ENCODE data around the gene B3GLCT. TPM values are rescaled to one million over a fixed set of nuclear protein-coding genes. Genes with fewer than 3 reads are reported as not detected.
A peak's percentile ranks its signal among the peaks of the same experiment; 100 is the strongest.

The B3GLCT gene
- total and polyA plus RNA-seq, 4 donors: 0.88 to 8.3 (median 4.9) TPM

GRCh38 chr13:31196992-31197391 lies 2.8 kb upstream of the B3GLCT start:
- no peaks in the 10 kb centered on the region for H3K4me1 ChIP-seq (ENCODE audit: control insufficient read depth in 1 of 2, insufficient read depth in 2 of 2, low read length in 2 of 2)
- no peaks in the 10 kb centered on the region for H3K27me3 ChIP-seq (ENCODE audit: control insufficient read depth in 1 of 2, insufficient read depth in 2 of 2, low read length in 1 of 2)
- 86 to 94% methylated on average over 6 of the region's 6 CpGs for WGBS, 2 donors
- no peaks in the 10 kb centered on the region for H3K9me3 ChIP-seq (ENCODE audit: control insufficient read depth, low read length)
- H3K36me3 ChIP-seq (ENCODE audit: control insufficient read depth in 1 of 2, insufficient read depth in 2 of 2, low read length in 1 of 2): no peaks in the 10 kb centered on the region
- H3K4me3 ChIP-seq (ENCODE audit: low read length in 2 of 2): no peak overlapping the region
- intact Hi-C loops (cut with DNase I): no loop called here
- no peak for ATAC-seq (ENCODE audit: low FRiP score)
- no peak for DNase-seq
- no peak overlapping the region for H3K27ac ChIP-seq (ENCODE audit: low read depth in 1 of 2, low read length in 2 of 2)

- Histone ChIP-seq H3K4me1 (ENCODE audit: control insufficient read depth in 1 of 2, insufficient read depth in 2 of 2, low read length in 2 of 2) (no peaks in the 10 kb centered on the region), H3K36me3 (ENCODE audit: control insufficient read depth in 1 of 2, insufficient read depth in 2 of 2, low read length in 1 of 2) (no peaks in the 10 kb centered on the region), H3K27me3 (ENCODE audit: control insufficient read depth in 1 of 2, insufficient read depth in 2 of 2, low read length in 1 of 2) (no peaks in the 10 kb centered on the region), H3K27ac (ENCODE audit: low read depth in 1 of 2, low read length in 2 of 2) (no peak overlapping the region), H3K9me3 (ENCODE audit: control insufficient read depth, low read length) (no peaks in the 10 kb centered on the region), H3K4me3 (ENCODE audit: low read length in 2 of 2) (no peak overlapping the region)
- DNase-seq: no peak
- ATAC-seq (ENCODE audit: low FRiP score): no peak
- intact Hi-C loops (cut with DNase I): no loop called here
- WGBS, 2 donors: 94 to 95% methylated on average over 3 of the region's 3 CpGs
Measured at GRCh38 chr13:31198519-31198918, 1.3 kb upstream of the B3GLCT start.

- DNase-seq: no peak
- WGBS, 2 donors: 11 to 31% methylated on average over 6 to 15 of the region's 15 CpGs
- peak overlapping the region in 1 of 2 donors; percentile 91 for H3K4me3 ChIP-seq (ENCODE audit: low read length in 2 of 2)
- H3K9me3 ChIP-seq (ENCODE audit: control insufficient read depth, low read length): no peaks in the 10 kb centered on the region
- no peak overlapping the region for H3K27ac ChIP-seq (ENCODE audit: low read depth in 1 of 2, low read length in 2 of 2)
- intact Hi-C loops (cut with DNase I): no loop called here
- H3K4me1 ChIP-seq (ENCODE audit: control insufficient read depth in 1 of 2, insufficient read depth in 2 of 2, low read length in 2 of 2): no peaks in the 10 kb centered on the region
- no peaks in the 10 kb centered on the region for H3K27me3 ChIP-seq (ENCODE audit: control insufficient read depth in 1 of 2, insufficient read depth in 2 of 2, low read length in 1 of 2)
- no peaks in the 10 kb centered on the region for H3K36me3 ChIP-seq (ENCODE audit: control insufficient read depth in 1 of 2, insufficient read depth in 2 of 2, low read length in 1 of 2)
- no peak for ATAC-seq (ENCODE audit: low FRiP score)
Measured at GRCh38 chr13:31199527-31199848, 287 bp upstream of the B3GLCT start.

GRCh38 chr13:31200637-31200971 lies 829 bp downstream of the B3GLCT start:
- Histone ChIP-seq H3K9me3 (ENCODE audit: control insufficient read depth, low read length) (no peaks in the 10 kb centered on the region), H3K4me3 (ENCODE audit: low read length in 2 of 2) (peak overlapping the region; percentile 90 to 91), H3K27ac (ENCODE audit: low read depth in 1 of 2, low read length in 2 of 2) (peak overlapping the region; percentile 83 to 87), H3K36me3 (ENCODE audit: control insufficient read depth in 1 of 2, insufficient read depth in 2 of 2, low read length in 1 of 2) (no peaks in the 10 kb centered on the region), H3K27me3 (ENCODE audit: control insufficient read depth in 1 of 2, insufficient read depth in 2 of 2, low read length in 1 of 2) (no peaks in the 10 kb centered on the region), H3K4me1 (ENCODE audit: control insufficient read depth in 1 of 2, insufficient read depth in 2 of 2, low read length in 2 of 2) (no peaks in the 10 kb centered on the region)
- 0% methylated on average over 29 to 34 of the region's 34 CpGs for WGBS, 2 donors
- intact Hi-C loops (cut with DNase I): loop anchor here in 1 of 2 donors (2.0 to 10.0 kb wide), 2 partner anchors 38 to 224 kb away; no protein-coding TSS in a partner anchor
- DNase-seq: peak; percentile 69 to 88
- ATAC-seq (ENCODE audit: low FRiP score): peak; percentile 52

GRCh38 chr13:31201341-31202031 lies 1.7 kb downstream of the B3GLCT start:
- peak overlapping the region; percentile 14 to 90 for H3K4me3 ChIP-seq (ENCODE audit: low read length in 2 of 2)
- no peaks in the 10 kb centered on the region for H3K27me3 ChIP-seq (ENCODE audit: control insufficient read depth in 1 of 2, insufficient read depth in 2 of 2, low read length in 1 of 2)
- no peaks in the 10 kb centered on the region for H3K36me3 ChIP-seq (ENCODE audit: control insufficient read depth in 1 of 2, insufficient read depth in 2 of 2, low read length in 1 of 2)
- ATAC-seq (ENCODE audit: low FRiP score): no peak
- no peaks in the 10 kb centered on the region for H3K4me1 ChIP-seq (ENCODE audit: control insufficient read depth in 1 of 2, insufficient read depth in 2 of 2, low read length in 2 of 2)
- DNase-seq: no peak
- 38 to 45% methylated on average over 7 of the region's 7 CpGs for WGBS, 2 donors
- intact Hi-C loops (cut with DNase I): loop anchor here in 1 of 2 donors (2.0 to 10.0 kb wide), 2 partner anchors 39 to 223 kb away; no protein-coding TSS in a partner anchor
- H3K27ac ChIP-seq (ENCODE audit: low read depth in 1 of 2, low read length in 2 of 2): no peak overlapping the region
- no peaks in the 10 kb centered on the region for H3K9me3 ChIP-seq (ENCODE audit: control insufficient read depth, low read length)

GRCh38 chr13:31204592-31204991 lies 4.8 kb downstream of the B3GLCT start:
- 79 to 86% methylated on average over 1 of the region's 1 CpG for WGBS, 2 donors
- Histone ChIP-seq H3K9me3 (ENCODE audit: control insufficient read depth, low read length) (no peaks in the 10 kb centered on the region), H3K27me3 (ENCODE audit: control insufficient read depth in 1 of 2, insufficient read depth in 2 of 2, low read length in 1 of 2) (no peaks in the 10 kb centered on the region), H3K27ac (ENCODE audit: low read depth in 1 of 2, low read length in 2 of 2) (no peak overlapping the region), H3K36me3 (ENCODE audit: control insufficient read depth in 1 of 2, insufficient read depth in 2 of 2, low read length in 1 of 2) (no peaks in the 10 kb centered on the region), H3K4me1 (ENCODE audit: control insufficient read depth in 1 of 2, insufficient read depth in 2 of 2, low read length in 2 of 2) (no peaks in the 10 kb centered on the region), H3K4me3 (ENCODE audit: low read length in 2 of 2) (no peak overlapping the region)
- intact Hi-C loops (cut with DNase I): loop anchor here in 1 of 2 donors (10.0 kb wide), 1 partner anchor 220 kb away; no protein-coding TSS in a partner anchor
- no peak for DNase-seq
- no peak for ATAC-seq (ENCODE audit: low FRiP score)

GRCh38 chr13:31207661-31208552 lies 8.1 kb downstream of the B3GLCT start:
- peak; percentile 37 for ATAC-seq (ENCODE audit: low FRiP score)
- intact Hi-C loops (cut with DNase I): loop anchor here in 1 of 2 donors (10.0 kb wide), 1 partner anchor 217 kb away; no protein-coding TSS in a partner anchor

GRCh38 chr13:31208559-31209122 lies 8.9 kb downstream of the B3GLCT start:
- Histone ChIP-seq H3K27me3 (ENCODE audit: control insufficient read depth in 1 of 2, insufficient read depth in 2 of 2, low read length in 1 of 2) (no peaks in the 10 kb centered on the region), H3K27ac (ENCODE audit: low read depth in 1 of 2, low read length in 2 of 2) (no peak overlapping the region), H3K9me3 (ENCODE audit: control insufficient read depth, low read length) (no peaks in the 10 kb centered on the region), H3K36me3 (ENCODE audit: control insufficient read depth in 1 of 2, insufficient read depth in 2 of 2, low read length in 1 of 2) (no peaks in the 10 kb centered on the region), H3K4me1 (ENCODE audit: control insufficient read depth in 1 of 2, insufficient read depth in 2 of 2, low read length in 2 of 2) (no peaks in the 10 kb centered on the region), H3K4me3 (ENCODE audit: low read length in 2 of 2) (no peak overlapping the region)
- ATAC-seq (ENCODE audit: low FRiP score) (peak; percentile 13), DNase-seq (no peak)
- WGBS, 2 donors: 81 to 87% methylated on average over 12 of the region's 12 CpGs
- intact Hi-C loops (cut with DNase I): loop anchor here in 1 of 2 donors (10.0 kb wide), 1 partner anchor 216 kb away; no protein-coding TSS in a partner anchor

More at GRCh38 chr13:31207661-31208552, 8.1 kb downstream of the B3GLCT start:
- H3K36me3 ChIP-seq (ENCODE audit: control insufficient read depth in 1 of 2, insufficient read depth in 2 of 2, low read length in 1 of 2): no peaks in the 10 kb centered on the region
- H3K27me3 ChIP-seq (ENCODE audit: control insufficient read depth in 1 of 2, insufficient read depth in 2 of 2, low read length in 1 of 2): no peaks in the 10 kb centered on the region
- no peak overlapping the region for H3K27ac ChIP-seq (ENCODE audit: low read depth in 1 of 2, low read length in 2 of 2)
- H3K9me3 ChIP-seq (ENCODE audit: control insufficient read depth, low read length): no peaks in the 10 kb centered on the region
- H3K4me3 ChIP-seq (ENCODE audit: low read length in 2 of 2): no peak overlapping the region
- DNase-seq: no peak
- 91 to 92% methylated on average over 15 of the region's 15 CpGs for WGBS, 2 donors
- H3K4me1 ChIP-seq (ENCODE audit: control insufficient read depth in 1 of 2, insufficient read depth in 2 of 2, low read length in 2 of 2): no peaks in the 10 kb centered on the region

Measured in aorta (tissue), 5 donors.